ENCODE results near the gene AZGP1.
"Not testable (repeated sequence)": the region's sequence is repeated elsewhere in the genome, so short reads cannot be mapped to it uniquely, and the experiment has no call there.

AZGP1 gene

GRCh38 chr7:99997545-99998137 lies 21.8 kb upstream of the AZGP1 start:
- peak; percentile 91 for DNase-seq (ENCODE audit: low spot score)

GRCh38 chr7:99996755-99997544 lies 21.1 kb upstream of the AZGP1 start:
- no peak for DNase-seq (ENCODE audit: low spot score)

DNA sequence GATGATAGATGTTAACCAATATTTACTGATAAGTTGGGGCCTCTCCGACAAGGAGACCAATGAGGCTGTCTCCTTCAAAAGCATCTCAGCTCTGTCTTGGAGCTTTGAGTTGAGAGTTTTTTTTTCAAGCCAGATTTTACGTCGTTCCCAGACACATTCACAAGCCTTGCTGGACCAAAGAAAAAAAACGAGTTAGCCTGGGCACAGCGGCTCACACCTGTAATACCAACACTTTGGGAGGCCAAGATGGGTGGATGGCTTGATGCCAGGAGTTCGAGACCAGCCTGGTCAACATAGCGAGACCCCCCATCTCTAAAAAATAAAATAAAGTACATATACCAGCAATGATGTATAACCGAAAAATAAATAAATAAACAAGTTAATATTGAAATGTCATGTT lies 19.0 kb upstream of the AZGP1 start:
- DNase-seq (ENCODE audit: low spot score): no peak

DNA sequence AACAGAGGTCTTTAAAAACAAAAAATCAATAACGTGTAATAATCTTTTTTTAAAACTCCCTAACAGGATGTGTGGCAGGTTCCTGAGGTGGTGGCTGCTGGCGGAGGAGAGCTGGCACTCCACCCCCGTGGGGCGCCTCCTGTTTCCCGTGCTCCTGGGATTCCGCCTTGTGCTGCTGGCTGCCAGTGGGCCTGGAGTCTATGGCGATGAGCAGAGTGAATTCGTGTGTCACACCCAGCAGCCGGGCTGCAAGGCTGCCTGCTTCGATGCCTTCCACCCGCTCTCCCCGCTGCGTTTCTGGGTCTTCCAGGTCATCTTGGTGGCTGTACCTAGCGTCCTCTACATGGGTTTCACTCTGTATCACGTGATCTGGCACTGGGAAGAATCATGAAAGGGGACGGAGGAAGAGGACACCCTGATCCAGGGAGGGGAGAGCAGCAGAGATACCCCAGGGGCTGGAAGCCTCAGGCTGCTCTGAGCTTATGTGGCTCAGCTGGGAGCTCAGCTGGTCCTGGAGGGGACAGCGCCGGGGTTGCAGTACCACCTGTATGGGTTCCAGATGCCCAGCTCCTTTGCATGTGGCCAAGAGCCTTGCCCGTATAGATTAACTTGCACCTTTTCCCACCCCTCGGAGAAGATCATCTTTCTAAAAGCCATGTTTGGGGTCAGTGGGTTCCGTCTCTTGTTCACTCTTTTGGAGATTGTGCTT lies 16.7 kb upstream of the AZGP1 start:
- no peak for DNase-seq (ENCODE audit: low spot score)

GRCh38 chr7:99991543-99991942 lies 15.7 kb upstream of the AZGP1 start:
- not testable (repeated sequence) for DNase-seq (ENCODE audit: low spot score)

- DNase-seq (ENCODE audit: low spot score): no peak
Measured at GRCh38 chr7:99990460-99990852, 14.6 kb upstream of the AZGP1 start.

DNA sequence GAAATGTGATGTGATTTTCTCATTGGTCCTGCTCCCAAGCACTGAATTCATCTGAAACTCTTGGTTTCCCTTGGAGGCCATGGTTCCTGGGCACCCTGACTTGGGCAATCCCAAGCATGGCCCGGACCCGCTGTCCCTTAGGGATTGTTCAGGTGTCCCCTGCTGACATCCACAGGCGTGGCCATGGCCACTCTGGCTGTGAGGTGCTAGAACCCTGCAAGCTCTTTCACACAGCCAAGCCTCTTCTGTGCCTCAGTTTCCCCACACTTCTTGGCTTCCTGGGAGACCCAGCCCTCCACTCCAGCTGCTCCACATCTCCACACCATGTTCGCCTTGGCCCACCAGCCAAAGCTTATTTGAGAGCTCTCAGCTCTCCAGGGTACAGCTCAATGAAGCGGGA lies 12.0 kb upstream of the AZGP1 start:
- no peak for DNase-seq (ENCODE audit: low spot score)

- DNase-seq (ENCODE audit: low spot score): not testable (repeated sequence)
Measured at GRCh38 chr7:99987306-99987705, 11.5 kb upstream of the AZGP1 start.

GRCh38 chr7:99984593-99984992 lies 8.8 kb upstream of the AZGP1 start:
- no peak for DNase-seq (ENCODE audit: low spot score)

DNA sequence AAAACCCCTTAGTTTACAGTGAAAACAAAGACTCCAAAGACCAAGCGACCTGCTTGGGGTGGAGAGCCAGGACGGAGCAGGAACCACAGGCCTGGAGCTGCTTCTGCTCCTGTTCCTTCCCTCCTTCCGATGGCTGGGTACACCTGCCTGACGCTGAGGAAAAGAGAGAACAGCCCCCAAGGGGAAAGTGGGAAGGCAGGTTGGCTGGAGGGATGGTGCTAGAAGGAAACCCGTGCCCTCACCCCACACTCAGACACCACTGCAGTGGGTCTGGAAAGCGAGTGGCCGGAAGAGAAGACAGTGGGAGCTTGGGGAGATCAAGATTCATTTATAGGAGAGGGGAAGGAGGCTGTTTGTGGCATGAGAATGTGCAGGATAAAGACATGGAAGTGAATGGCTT lies 5.2 kb upstream of the AZGP1 start:
- DNase-seq (ENCODE audit: low spot score): not testable (repeated sequence)

GRCh38 chr7:99980448-99980872 lies 4.6 kb upstream of the AZGP1 start:
- DNase-seq (ENCODE audit: low spot score): not testable (repeated sequence)

DNA sequence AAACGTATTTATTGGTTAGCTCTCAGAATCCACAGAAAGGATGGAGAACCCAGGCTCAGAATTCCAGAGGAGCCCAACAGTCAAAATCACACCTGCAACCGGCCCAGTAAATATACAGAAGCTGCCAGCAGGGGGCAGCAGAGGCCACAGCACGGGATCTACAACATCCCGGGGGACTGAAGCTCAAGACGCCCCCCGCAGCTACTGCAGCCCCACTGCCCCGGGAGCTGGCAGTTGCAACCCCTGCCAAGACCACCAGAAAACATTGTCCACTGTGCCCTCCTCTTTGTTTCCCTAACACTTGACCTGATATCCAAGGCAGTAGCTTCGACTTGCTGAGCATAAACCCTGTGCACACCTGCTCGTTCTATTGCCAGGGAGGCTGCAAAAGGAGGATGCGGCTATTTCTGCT lies 4.0 kb upstream of the AZGP1 start:
- not testable (repeated sequence) for DNase-seq (ENCODE audit: low spot score)

GRCh38 chr7:99976626-99977025 lies 795 bp upstream of the AZGP1 start:
- DNase-seq (ENCODE audit: low spot score): no peak

DNA sequence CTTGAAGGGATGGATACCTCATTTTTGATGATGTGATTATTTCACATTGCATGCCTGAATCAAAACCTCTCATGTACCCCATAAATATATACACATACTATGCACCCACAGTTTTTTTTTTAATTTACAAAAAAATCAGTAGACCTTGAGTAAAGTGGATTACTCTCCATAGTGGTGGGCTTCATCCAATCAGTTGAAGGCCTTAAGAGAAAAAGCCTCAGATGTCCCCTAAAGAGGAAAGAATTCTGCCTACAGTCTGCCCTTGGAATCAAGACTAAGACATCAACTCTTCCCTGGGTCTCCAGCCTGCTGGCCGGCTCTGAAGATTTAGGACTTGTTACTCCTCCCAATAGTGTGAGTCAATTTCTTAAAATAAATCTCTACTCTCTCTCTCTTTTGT lies 1.1 kb downstream of the AZGP1 start:
- no peak for DNase-seq (ENCODE audit: low spot score)

DNA sequence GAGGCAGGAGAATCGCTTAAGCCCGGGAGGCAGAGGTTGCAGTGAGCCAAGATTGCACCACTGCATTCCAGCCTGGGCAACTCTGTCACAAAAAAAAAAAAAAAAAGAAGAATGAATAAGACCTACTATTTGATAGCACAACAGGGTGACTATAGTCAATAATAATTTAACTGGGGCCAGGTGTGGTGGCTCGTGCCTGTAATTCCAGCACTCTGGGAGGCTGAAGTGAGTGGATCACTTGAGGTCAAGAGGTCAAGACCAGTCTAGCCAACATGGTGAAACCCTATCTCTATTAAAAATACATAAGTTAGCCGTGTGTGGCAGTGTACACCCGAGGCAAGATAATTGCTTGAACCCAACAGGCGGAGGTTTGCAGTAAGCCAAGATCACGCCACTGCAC lies 2.0 kb downstream of the AZGP1 start:
- not testable (repeated sequence) for DNase-seq (ENCODE audit: low spot score)

DNA sequence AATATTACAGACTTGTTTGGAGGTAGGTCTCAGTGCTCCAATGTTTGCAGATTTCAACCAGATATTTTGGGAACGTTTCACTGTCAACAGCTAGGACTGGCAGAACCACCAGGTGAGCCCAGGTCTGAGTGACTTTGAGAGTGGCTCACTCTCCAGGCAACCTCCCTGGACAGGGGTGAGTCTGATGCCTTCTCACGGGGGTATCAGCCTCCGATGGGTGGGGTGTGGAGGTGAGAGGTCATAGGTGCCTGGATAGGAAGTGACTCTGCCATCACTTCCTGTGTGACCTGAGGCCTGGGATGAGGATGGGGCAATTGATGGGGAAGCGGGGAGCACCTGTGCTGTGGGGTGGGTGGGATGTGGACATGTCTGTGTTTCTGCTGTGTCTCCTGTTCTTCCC lies 4.6 kb downstream of the AZGP1 start:
- DNase-seq (ENCODE audit: low spot score): no peak

DNA sequence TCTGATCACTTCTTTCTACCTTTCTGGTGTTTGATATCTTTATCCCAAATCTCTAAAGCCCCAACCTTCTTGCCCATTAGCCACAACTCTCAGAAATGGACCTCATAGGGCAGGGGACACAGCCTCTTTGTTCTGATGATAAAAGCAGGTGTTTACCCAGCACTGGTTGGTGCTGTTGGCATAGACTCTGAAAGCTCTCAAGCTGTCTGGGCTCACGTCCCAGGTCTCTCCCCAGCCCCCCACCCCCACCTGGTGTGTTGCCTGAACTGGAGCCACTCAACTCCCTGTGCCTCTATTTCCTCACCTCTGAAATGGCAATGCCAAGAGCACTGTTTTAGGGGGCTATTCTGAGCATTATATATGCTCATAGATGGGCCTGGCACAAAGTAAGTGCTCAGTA lies 6.0 kb downstream of the AZGP1 start:
- DNase-seq (ENCODE audit: low spot score): not testable (repeated sequence)

DNA sequence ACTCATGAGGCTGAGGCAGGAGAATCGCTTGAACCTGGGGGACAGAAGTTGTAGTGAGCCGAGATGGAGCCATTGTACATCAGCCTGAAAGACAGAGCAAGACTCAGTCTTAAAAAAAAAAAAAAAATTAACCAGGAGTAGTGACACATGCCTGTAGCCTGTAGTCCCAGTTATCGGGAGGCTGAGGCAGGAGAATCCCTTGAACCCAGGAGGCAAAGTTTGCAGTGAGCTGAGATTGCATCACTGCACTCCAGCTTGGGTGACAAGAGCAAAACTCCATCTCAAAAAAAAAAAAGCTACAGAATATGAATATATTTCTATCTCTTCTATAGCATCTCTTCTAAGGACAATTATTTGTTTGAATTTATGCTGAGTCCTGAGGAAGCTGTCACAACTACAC lies 6.5 kb downstream of the AZGP1 start:
- DNase-seq (ENCODE audit: low spot score): no peak

- no peak for DNase-seq (ENCODE audit: low spot score)
Measured at GRCh38 chr7:99958564-99959227, 17.1 kb downstream of the AZGP1 start.

- peak; percentile 73 for DNase-seq (ENCODE audit: low spot score)
Measured at GRCh38 chr7:99955247-99955646, 20.6 kb downstream of the AZGP1 start.

GRCh38 chr7:99954643-99955042 lies 21.2 kb downstream of the AZGP1 start:
- DNase-seq (ENCODE audit: low spot score): not testable (repeated sequence)

- peak; percentile 42 for DNase-seq (ENCODE audit: low spot score)
Measured at GRCh38 chr7:99953649-99954048, 22.2 kb downstream of the AZGP1 start.

GRCh38 chr7:99952649-99953048 lies 23.2 kb downstream of the AZGP1 start:
- not testable (repeated sequence) for DNase-seq (ENCODE audit: low spot score)

All from SW480 (cell line).